KMS-11 (cell line): Measurements from ENCODE around the gene WDR46.
A peak's percentile ranks its signal among the peaks of the same experiment; 100 is the strongest.

Source experiments
- H2AFZ ChIP-seq: fragments of 200-600 bp; sonication (generic); 2 replicates; pipeline ENCODE4 v1.6.1; 2016; ENCODE audit warnings: antibody characterized with exemption, mixed run types, low read depth
- H3K27ac ChIP-seq: fragments of 200-600 bp; sonication (generic); 2 replicates; pipeline ENCODE4 v1.6.1; 2016; ENCODE audit warnings: mild to moderate bottlenecking, mixed run types
- H3K27me3 ChIP-seq: fragments of 200-600 bp; sonication (generic); 2 replicates; pipeline ENCODE4 v1.6.1; 2017; ENCODE audit warnings: mild to moderate bottlenecking, low read depth, mixed run types, moderate library complexity; ENCODE audit not compliant: insufficient read depth
- H3K36me3 ChIP-seq: fragments of 200-600 bp; sonication (generic); 2 replicates; pipeline ENCODE4 v1.6.1; 2017; ENCODE audit warnings: mild to moderate bottlenecking, mixed run types; ENCODE audit not compliant: insufficient read depth
- H3K4me1 ChIP-seq: fragments of 200-600 bp; sonication (generic); 2 replicates; pipeline ENCODE4 v1.6.1; 2016; ENCODE audit warnings: mild to moderate bottlenecking, low read depth, mixed run types; ENCODE audit not compliant: poor library complexity, severe bottlenecking
- H3K4me2 ChIP-seq: fragments of 200-600 bp; sonication (generic); 2 replicates; pipeline ENCODE4 v1.7.0; 2016; ENCODE audit warnings: mild to moderate bottlenecking, mixed run types
- H3K4me3 ChIP-seq: fragments of 200-600 bp; sonication (generic); IDR thresholded peaks from 2 replicates; pipeline ENCODE4 v1.6.1; 2017; ENCODE audit warnings: low read depth, low read length, mixed read lengths; ENCODE audit not compliant: insufficient read depth
- H3K79me2 ChIP-seq: fragments of 200-600 bp; sonication (generic); 2 replicates; pipeline ENCODE4 v1.6.1; 2016; ENCODE audit warnings: low read depth, mixed run types; ENCODE audit not compliant: insufficient read depth
- H3K9ac ChIP-seq: fragments of 200-600 bp; sonication (generic); 2 replicates; pipeline ENCODE4 v1.6.1; 2016; ENCODE audit warnings: mild to moderate bottlenecking, mixed run types
- H4K20me1 ChIP-seq: fragments of 200-600 bp; sonication (generic); 2 replicates; pipeline ENCODE4 v1.6.1; 2016; ENCODE audit warnings: mild to moderate bottlenecking, mixed run types; ENCODE audit not compliant: insufficient read depth
- CTCF ChIP-seq: fragments of 200-600 bp; sonication (generic); conservative IDR thresholded peaks from 2 replicates; pipeline ENCODE4 v1.6.1; 2017; ENCODE audit warnings: low read depth, mild to moderate bottlenecking, antibody characterized with exemption, low read length, moderate library complexity, mixed read lengths

The WDR46 gene

GRCh38 chr6:33254591-33254990, 34.4 kb downstream of the WDR46 start:
- no peak overlapping the region for H3K4me3 ChIP-seq
- no peaks in the 10 kb centered on the region for H3K79me2 ChIP-seq
- H4K20me1 ChIP-seq = no peaks in the 10 kb centered on the region
- H3K27ac ChIP-seq = no peak overlapping the region
- no peaks in the 10 kb centered on the region for H3K36me3 ChIP-seq
- no peak overlapping the region for H3K4me2 ChIP-seq
- no peak overlapping the region for H3K9ac ChIP-seq
- no peak overlapping the region for H2AFZ ChIP-seq
- no peaks in the 10 kb centered on the region for H3K27me3 ChIP-seq
- TF ChIP-seq CTCF = no peak
- peaks cover 9% of the 10 kb centered on the region for H3K4me1 ChIP-seq

GRCh38 chr6:33252759-33253158, 36.3 kb downstream of the WDR46 start:
- Histone ChIP-seq H3K4me1 (peaks cover 9% of the 10 kb centered on the region), H2AFZ (no peak overlapping the region), H3K4me2 (no peak overlapping the region), H3K27ac (no peak overlapping the region), H3K27me3 (no peaks in the 10 kb centered on the region), H4K20me1 (no peaks in the 10 kb centered on the region), H3K36me3 (no peaks in the 10 kb centered on the region), H3K4me3 (no peak overlapping the region), H3K79me2 (no peaks in the 10 kb centered on the region), H3K9ac (no peak overlapping the region)
- TF ChIP-seq CTCF = no peak

- Histone ChIP-seq H3K27me3 (no peaks in the 10 kb centered on the region), H3K4me1 (peaks cover 9% of the 10 kb centered on the region), H3K9ac (no peak overlapping the region), H3K36me3 (no peaks in the 10 kb centered on the region), H3K4me2 (no peak overlapping the region), H3K79me2 (no peaks in the 10 kb centered on the region), H3K4me3 (no peak overlapping the region), H3K27ac (no peak overlapping the region), H2AFZ (no peak overlapping the region), H4K20me1 (no peaks in the 10 kb centered on the region)
- TF ChIP-seq CTCF = no peak
Observed at GRCh38 chr6:33251395-33252012, 37.5 kb downstream of the WDR46 start.

- Histone ChIP-seq H3K27ac (no peak overlapping the region), H3K4me1 (peaks cover 9% of the 10 kb centered on the region), H3K4me2 (peak overlapping the region; percentile 61; the same call in 1 of the 2 replicates), H3K79me2 (no peaks in the 10 kb centered on the region), H3K36me3 (no peaks in the 10 kb centered on the region), H2AFZ (no peak overlapping the region), H4K20me1 (no peaks in the 10 kb centered on the region), H3K27me3 (no peaks in the 10 kb centered on the region), H3K4me3 (no peak overlapping the region), H3K9ac (no peak overlapping the region)
- TF ChIP-seq CTCF = no peak
Observed at GRCh38 chr6:33250731-33251130, 38.3 kb downstream of the WDR46 start.
